Activated CD4-positive, alpha-beta T cell treated with anti-CD3 and anti-CD28 coated beads, Interleukin-2, amount 50 U/mL, for 48 hours (primary cell): ENCODE data around the gene SHROOM1.
A peak's percentile ranks its signal among the peaks of the same experiment; 100 is the strongest.

Experiments
- DNase-seq, 2 experiments: peaks; one replicate each; pipeline ENCODE4 v3.0.0-alpha.2; 2020

SHROOM1 gene

GRCh38 chr5:132776131-132776937, 54.1 kb downstream of the SHROOM1 start:
- peak in 1 of 2 experiments; percentile 16 for DNase-seq

GRCh38 chr5:132775476-132775961, 54.9 kb downstream of the SHROOM1 start:
- DNase-seq = no peak

GRCh38 chr5:132774896-132775295, 55.6 kb downstream of the SHROOM1 start:
- DNase-seq = no peak

GRCh38 chr5:132774406-132774805, 56.0 kb downstream of the SHROOM1 start:
- no peak for DNase-seq

- no peak for DNase-seq
Measured at GRCh38 chr5:132773601-132774355, 56.7 kb downstream of the SHROOM1 start.

GRCh38 chr5:132773114-132773513, 57.3 kb downstream of the SHROOM1 start:
- DNase-seq = no peak

GRCh38 chr5:132772291-132773070, 58.0 kb downstream of the SHROOM1 start:
- no peak for DNase-seq
